GM21529 (cell line): ENCODE data around the gene ARL5A.

Experiments used
- ATAC-seq: cut with Tn5 transposase; IDR thresholded peaks from one replicate; pipeline ENCODE4 v1.9.1; 2021; ENCODE audit not compliant: unreplicated experiment

ARL5A gene

GRCh38 chr2:151841047-151841424 is 12.8 kb upstream of the ARL5A start:
- no peak for ATAC-seq

- ATAC-seq: peak; percentile 97
Observed at GRCh38 chr2:151840216-151841046, 12.2 kb upstream of the ARL5A start.

- ATAC-seq: no peak
Observed at GRCh38 chr2:151837926-151838325, 9.7 kb upstream of the ARL5A start.

- peak; percentile 87 for ATAC-seq
Observed at GRCh38 chr2:151833984-151834383, 5.8 kb upstream of the ARL5A start.

- ATAC-seq: no peak
Observed at GRCh38 chr2:151830961-151831360, 2.7 kb upstream of the ARL5A start.

- ATAC-seq: no peak
Observed at GRCh38 chr2:151828890-151829324, 686 bp upstream of the ARL5A start.

- peak; percentile 25 for ATAC-seq
Observed at GRCh38 chr2:151827564-151828142, 568 bp downstream of the ARL5A start.

GRCh38 chr2:151826737-151827157 is 1.5 kb downstream of the ARL5A start:
- no peak for ATAC-seq

GRCh38 chr2:151824886-151825285 is 3.3 kb downstream of the ARL5A start:
- no peak for ATAC-seq

- no peak for ATAC-seq
Observed at GRCh38 chr2:151823651-151824050, 4.6 kb downstream of the ARL5A start.

- peak; percentile 69 for ATAC-seq
Observed at GRCh38 chr2:151819920-151820319, 8.3 kb downstream of the ARL5A start.

GRCh38 chr2:151817929-151818328 is 10.3 kb downstream of the ARL5A start:
- no peak for ATAC-seq

- ATAC-seq: no peak
Observed at GRCh38 chr2:151816843-151817242, 11.4 kb downstream of the ARL5A start.

- no peak for ATAC-seq
Observed at GRCh38 chr2:151815821-151816489, 12.3 kb downstream of the ARL5A start.

GRCh38 chr2:151810489-151810888 is 17.7 kb downstream of the ARL5A start:
- no peak for ATAC-seq

GRCh38 chr2:151809073-151809383 is 19.2 kb downstream of the ARL5A start:
- no peak for ATAC-seq

GRCh38 chr2:151808258-151809072 is 19.8 kb downstream of the ARL5A start:
- no peak for ATAC-seq

- no peak for ATAC-seq
Observed at GRCh38 chr2:151805961-151806360, 22.3 kb downstream of the ARL5A start.

GRCh38 chr2:151805343-151805742 is 22.9 kb downstream of the ARL5A start:
- no peak for ATAC-seq

- no peak for ATAC-seq
Observed at GRCh38 chr2:151803811-151804210, 24.4 kb downstream of the ARL5A start.

GRCh38 chr2:151802315-151802714 is 25.9 kb downstream of the ARL5A start:
- ATAC-seq: no peak
